Activated naive CD4-positive, alpha-beta T cell treated with anti-CD3 and anti-CD28 coated beads, Interleukin-2, amount 50 U/mL, for 24 hours (primary cell): ENCODE measurements around the gene UBAC2.
"Not testable (repeated sequence)": the region's sequence is repeated elsewhere in the genome, so short reads cannot be mapped to it uniquely, and the experiment has no call there.

Experiments used
- H3K27ac Mint-ChIP-seq: one replicate; pipeline ENCODE4 v1.8.0; 2021; ENCODE audit warnings: mild to moderate bottlenecking, mixed read lengths
- H3K27me3 Mint-ChIP-seq: one replicate; pipeline ENCODE4 v1.8.0; 2021; ENCODE audit warnings: mixed read lengths
- H3K36me3 Mint-ChIP-seq: one replicate; pipeline ENCODE4 v1.8.0; 2021; ENCODE audit warnings: mixed read lengths
- H3K4me1 Mint-ChIP-seq: one replicate; pipeline ENCODE4 v1.8.0; 2021; ENCODE audit warnings: mixed read lengths
- H3K4me3 Mint-ChIP-seq: one replicate; pipeline ENCODE4 v1.8.0; 2021; ENCODE audit warnings: mild to moderate bottlenecking, mixed read lengths
- H3K9me3 Mint-ChIP-seq: one replicate; pipeline ENCODE4 v1.8.0; 2021; ENCODE audit warnings: mixed read lengths

UBAC2 gene

DNA sequence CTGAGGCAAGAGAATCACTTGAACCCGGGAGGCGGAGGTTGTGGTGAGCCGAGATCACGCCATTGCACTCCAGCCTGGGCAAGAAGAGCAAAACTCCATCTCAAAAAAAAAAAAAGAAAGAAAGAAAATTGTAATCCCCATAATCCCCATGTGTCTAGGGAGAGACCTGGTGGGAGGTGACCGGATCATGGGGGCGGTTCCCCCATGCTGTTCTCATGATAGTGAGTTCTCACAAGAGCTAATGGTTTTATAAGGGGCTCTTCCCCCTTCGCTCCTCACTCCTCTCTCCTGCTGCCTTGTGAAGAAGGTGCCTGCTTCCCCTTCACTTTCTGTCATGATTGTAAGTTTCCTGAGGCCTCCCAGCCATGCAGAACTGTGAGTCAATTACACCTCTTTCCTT, 192.7 kb downstream of the UBAC2 start:
- not testable (repeated sequence) for H3K9me3 Mint-ChIP-seq, H3K27me3 Mint-ChIP-seq, H3K4me3 Mint-ChIP-seq, H3K36me3 Mint-ChIP-seq
- Mint-ChIP-seq H3K4me1 (peaks cover 49% of the 10 kb centered on the region), H3K27ac (peak overlapping the region; percentile 30)

DNA sequence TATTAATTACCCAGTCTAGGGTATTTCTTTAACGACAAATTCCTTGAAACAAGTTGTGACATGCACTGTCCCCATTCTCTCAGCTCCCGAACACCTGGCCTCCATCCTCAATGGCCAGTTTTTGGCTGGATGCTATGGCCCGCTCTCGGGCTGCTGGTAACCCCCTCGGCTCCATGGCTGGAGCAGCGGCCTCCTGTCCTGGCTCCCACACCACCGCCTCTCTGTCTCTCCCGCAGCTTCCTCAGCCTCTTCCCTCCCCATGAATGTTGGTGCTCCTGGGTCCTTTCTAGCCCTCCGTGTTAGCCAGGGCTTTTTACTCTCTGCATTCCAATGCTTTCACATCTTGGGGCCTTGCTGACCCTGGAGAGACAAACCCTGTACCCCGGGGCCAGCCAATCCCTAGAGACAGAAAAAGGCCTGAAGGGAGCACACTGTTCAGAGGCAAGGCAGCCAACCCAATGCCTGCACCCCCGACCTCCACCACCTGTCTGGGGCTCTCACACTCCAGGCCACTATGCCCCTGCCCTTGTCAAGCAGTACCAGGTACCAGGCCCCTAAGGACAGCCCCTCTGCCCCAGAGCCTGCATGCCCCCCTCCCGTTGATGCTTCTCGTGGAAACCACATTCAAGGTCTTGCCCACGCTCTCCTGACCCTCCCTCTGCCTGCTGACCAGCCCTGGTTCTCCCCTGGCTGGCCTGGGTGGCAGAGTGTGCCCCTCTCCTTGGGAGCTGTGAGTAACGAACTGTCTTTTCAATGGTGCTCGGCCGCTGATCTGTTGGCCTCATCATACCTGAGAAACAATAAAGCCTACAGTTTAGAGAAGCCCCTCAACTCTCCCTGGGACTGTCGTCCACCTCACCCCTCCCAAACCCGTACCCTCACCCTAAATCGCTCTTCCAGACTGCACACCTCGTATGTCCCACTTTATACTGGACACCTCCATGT, 193.4 kb downstream of the UBAC2 start:
- Mint-ChIP-seq H3K4me3 (no peak overlapping the region), H3K27ac (peak overlapping the region; percentile 30), H3K27me3 (no peaks in the 10 kb centered on the region), H3K9me3 (no peaks in the 10 kb centered on the region), H3K36me3 (no peaks in the 10 kb centered on the region), H3K4me1 (peaks cover 53% of the 10 kb centered on the region)

GRCh38 chr13:99395436-99395835, 194.8 kb downstream of the UBAC2 start:
- Mint-ChIP-seq H3K27me3 (no peaks in the 10 kb centered on the region), H3K27ac (peak overlapping the region; percentile 70), H3K4me1 (peaks cover 59% of the 10 kb centered on the region), H3K36me3 (peaks cover 2% of the 10 kb centered on the region), H3K9me3 (no peaks in the 10 kb centered on the region), H3K4me3 (no peak overlapping the region)

DNA sequence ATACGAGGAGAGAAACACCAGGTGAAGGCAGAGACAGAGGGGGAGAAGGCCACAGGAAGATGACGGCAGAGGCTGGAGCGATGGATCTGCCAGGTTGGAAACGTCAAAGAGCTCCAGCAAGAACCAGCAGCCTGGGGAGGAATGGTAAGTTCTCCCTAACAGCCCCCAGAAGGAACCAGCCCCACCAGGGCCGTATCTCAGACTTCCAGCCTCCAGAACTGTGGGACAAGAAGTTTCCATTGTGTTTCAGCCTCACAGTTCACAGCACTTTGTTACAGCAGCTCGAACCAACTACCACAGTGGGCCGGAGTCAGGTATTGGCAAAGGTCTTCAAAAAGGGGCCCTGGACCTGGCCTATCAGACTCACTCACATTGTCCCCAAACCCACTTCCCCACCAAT, 195.8 kb downstream of the UBAC2 start:
- Mint-ChIP-seq H3K27me3 (no peaks in the 10 kb centered on the region), H3K4me3 (no peak overlapping the region), H3K36me3 (peaks cover 2% of the 10 kb centered on the region), H3K9me3 (no peaks in the 10 kb centered on the region), H3K27ac (no peak overlapping the region), H3K4me1 (peaks cover 59% of the 10 kb centered on the region)

DNA sequence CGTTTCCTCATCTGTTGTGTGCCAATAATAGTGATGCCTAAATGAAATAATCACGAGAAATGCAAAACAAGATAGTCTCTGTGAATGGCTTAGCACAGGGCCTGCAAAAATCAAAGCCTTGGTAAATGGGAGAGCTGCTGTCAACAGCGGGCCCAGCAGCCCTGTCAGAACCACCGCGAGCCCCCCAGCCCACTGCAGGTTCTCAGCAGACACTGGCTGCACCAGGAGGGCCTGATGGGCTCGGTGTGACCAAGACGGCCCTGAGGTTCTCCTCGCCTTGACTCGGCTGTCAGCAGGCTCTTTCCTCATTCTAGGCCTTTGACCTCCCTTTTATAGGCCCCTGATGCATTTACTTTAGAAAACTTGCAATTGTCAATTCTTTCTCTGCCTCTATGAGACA, 197.4 kb downstream of the UBAC2 start:
- peaks cover 55% of the 10 kb centered on the region for H3K4me1 Mint-ChIP-seq
- H3K36me3 Mint-ChIP-seq = peaks cover 5% of the 10 kb centered on the region
- H3K27me3 Mint-ChIP-seq = no peaks in the 10 kb centered on the region
- H3K9me3 Mint-ChIP-seq = no peaks in the 10 kb centered on the region
- H3K27ac Mint-ChIP-seq = no peak overlapping the region
- no peak overlapping the region for H3K4me3 Mint-ChIP-seq

DNA sequence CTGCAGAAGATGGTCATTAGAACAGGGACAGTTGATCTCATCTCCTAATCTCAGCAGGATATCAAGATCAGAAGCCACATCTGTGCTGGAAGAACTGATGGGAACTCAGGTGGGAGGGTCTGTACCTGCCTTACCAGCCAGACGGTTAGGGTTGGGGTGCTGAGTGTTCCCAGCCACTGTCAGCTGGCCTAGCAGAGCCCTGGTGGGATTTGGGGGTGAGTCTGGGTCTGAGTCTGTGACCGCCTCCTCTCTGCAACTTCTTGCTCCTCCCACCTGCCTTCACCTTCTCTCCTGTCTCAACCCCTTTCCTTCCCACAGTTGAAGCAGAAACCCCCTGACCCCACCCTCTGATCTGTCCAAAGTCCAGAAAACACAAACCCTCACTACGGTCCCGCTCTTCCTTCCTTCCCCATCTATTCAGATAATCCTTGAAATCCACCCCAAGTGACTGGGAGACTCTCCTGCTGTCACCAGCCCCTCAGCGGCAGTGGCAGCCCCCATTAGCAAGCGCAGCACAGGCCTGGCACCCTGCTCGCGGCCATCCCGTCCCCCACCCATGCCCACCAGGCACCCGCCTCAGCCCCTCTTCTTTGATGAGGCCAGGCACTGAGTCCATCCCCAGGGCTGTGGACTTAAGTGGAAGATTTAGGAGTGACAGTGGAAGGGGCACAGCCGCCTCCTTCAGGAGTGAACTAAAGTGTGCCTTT, 198.4 kb downstream of the UBAC2 start:
- Mint-ChIP-seq H3K27ac (peak overlapping the region; percentile 17), H3K36me3 (peaks cover 8% of the 10 kb centered on the region), H3K27me3 (no peaks in the 10 kb centered on the region), H3K4me1 (peaks cover 58% of the 10 kb centered on the region), H3K4me3 (no peak overlapping the region), H3K9me3 (no peaks in the 10 kb centered on the region)

GRCh38 chr13:99399623-99399974, 198.9 kb downstream of the UBAC2 start:
- H3K27ac Mint-ChIP-seq = peak overlapping the region; percentile 88
- no peaks in the 10 kb centered on the region for H3K27me3 Mint-ChIP-seq
- no peaks in the 10 kb centered on the region for H3K9me3 Mint-ChIP-seq
- peaks cover 8% of the 10 kb centered on the region for H3K36me3 Mint-ChIP-seq
- H3K4me1 Mint-ChIP-seq = peaks cover 61% of the 10 kb centered on the region
- peak overlapping the region; percentile 68 for H3K4me3 Mint-ChIP-seq

DNA sequence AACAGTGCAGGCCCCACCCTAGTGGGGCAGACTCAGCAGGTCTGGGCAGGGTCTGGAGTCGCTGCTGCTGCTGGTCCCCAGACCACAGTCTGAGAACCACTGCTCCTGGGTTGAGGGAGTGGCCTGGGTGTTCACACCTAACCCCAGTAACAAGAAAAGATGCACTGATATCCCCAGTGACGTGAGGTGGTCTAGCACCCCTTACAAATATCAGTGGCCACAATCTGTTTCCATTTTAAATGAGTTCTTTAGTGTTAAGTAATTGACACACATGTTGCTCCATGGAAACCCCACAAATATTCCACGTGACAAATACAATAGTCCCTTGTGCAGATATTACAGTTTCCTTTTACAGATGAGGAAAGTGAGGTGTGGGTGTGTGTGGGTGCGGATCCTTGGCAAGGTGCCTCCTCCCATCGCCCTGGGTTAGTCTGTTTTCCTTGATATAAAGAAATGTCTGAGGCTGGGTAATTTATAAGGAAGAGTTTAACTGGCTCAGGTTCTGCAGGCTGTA, 202.9 kb downstream of the UBAC2 start:
- peaks cover 8% of the 10 kb centered on the region for H3K36me3 Mint-ChIP-seq
- no peaks in the 10 kb centered on the region for H3K27me3 Mint-ChIP-seq
- H3K27ac Mint-ChIP-seq = peak overlapping the region; percentile 76
- peaks cover 64% of the 10 kb centered on the region for H3K4me1 Mint-ChIP-seq
- peak overlapping the region; percentile 44 for H3K4me3 Mint-ChIP-seq
- H3K9me3 Mint-ChIP-seq = no peaks in the 10 kb centered on the region

DNA sequence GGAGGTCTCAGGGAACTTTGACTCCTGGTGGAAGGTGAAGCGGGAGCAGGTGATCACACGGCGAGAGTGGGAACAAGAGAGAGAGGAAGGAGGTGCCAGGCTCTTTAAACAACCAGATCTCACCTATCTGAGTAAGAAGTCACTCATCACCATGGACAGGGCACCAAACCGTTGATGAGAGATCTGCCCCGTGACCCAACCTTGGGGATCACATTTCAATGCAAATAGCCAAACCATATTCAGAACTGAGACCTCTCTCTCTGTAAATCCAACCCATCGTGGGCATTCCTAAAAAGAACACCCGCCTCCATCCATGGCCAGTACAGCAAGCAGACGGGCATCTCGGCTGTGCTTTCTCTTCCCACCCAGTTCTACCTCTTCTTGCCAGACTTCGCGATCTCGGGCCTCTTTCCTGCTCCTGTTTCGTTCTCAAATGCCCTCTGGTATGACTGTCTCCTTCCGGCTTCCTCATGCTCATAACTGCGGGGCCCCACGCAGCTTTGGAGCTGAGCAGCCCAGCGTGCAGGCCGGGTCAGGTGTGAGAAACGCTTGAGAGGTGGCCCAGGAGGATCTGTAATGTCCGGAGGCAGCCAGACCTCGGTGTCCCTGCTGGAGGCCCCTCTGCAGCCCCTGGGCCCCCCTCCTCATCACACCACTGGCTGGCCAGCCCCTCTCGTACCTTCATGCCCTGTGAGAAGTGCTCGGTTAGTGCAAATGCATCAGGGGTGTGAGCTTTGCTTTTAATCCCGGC, 203.5 kb downstream of the UBAC2 start:
- peak overlapping the region; percentile 44 for H3K4me3 Mint-ChIP-seq
- peaks cover 57% of the 10 kb centered on the region for H3K4me1 Mint-ChIP-seq
- H3K36me3 Mint-ChIP-seq = peaks cover 10% of the 10 kb centered on the region
- no peaks in the 10 kb centered on the region for H3K9me3 Mint-ChIP-seq
- no peaks in the 10 kb centered on the region for H3K27me3 Mint-ChIP-seq
- H3K27ac Mint-ChIP-seq = peak overlapping the region; percentile 76

DNA sequence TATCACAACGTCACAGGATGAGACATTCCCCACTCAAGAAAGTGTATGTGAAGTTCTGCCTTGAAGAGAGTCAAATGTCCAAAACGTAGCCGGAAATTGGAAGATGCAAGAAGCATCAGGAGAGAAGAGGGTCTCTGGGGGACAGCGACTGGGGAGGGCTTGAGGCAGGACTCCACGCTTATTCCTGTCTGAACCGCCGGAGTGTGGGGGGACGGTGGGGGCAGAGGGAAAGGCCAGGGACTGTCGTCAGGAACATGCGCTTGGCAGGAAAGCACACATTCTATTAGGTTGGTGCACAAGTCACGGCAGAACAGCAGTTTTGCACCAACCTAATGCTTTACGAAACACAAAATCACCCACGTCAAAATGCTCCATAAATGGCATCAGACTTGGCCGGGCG, 205.3 kb downstream of the UBAC2 start:
- no peaks in the 10 kb centered on the region for H3K9me3 Mint-ChIP-seq
- H3K27me3 Mint-ChIP-seq = no peaks in the 10 kb centered on the region
- peak overlapping the region; percentile 80 for H3K27ac Mint-ChIP-seq
- peaks cover 8% of the 10 kb centered on the region for H3K36me3 Mint-ChIP-seq
- H3K4me1 Mint-ChIP-seq = peaks cover 52% of the 10 kb centered on the region
- no peak overlapping the region for H3K4me3 Mint-ChIP-seq

GRCh38 chr13:99406799-99407201, 206.1 kb downstream of the UBAC2 start:
- no peaks in the 10 kb centered on the region for H3K9me3 Mint-ChIP-seq
- H3K4me1 Mint-ChIP-seq = peaks cover 55% of the 10 kb centered on the region
- peaks cover 9% of the 10 kb centered on the region for H3K36me3 Mint-ChIP-seq
- no peak overlapping the region for H3K27ac Mint-ChIP-seq
- no peak overlapping the region for H3K4me3 Mint-ChIP-seq
- no peaks in the 10 kb centered on the region for H3K27me3 Mint-ChIP-seq

DNA sequence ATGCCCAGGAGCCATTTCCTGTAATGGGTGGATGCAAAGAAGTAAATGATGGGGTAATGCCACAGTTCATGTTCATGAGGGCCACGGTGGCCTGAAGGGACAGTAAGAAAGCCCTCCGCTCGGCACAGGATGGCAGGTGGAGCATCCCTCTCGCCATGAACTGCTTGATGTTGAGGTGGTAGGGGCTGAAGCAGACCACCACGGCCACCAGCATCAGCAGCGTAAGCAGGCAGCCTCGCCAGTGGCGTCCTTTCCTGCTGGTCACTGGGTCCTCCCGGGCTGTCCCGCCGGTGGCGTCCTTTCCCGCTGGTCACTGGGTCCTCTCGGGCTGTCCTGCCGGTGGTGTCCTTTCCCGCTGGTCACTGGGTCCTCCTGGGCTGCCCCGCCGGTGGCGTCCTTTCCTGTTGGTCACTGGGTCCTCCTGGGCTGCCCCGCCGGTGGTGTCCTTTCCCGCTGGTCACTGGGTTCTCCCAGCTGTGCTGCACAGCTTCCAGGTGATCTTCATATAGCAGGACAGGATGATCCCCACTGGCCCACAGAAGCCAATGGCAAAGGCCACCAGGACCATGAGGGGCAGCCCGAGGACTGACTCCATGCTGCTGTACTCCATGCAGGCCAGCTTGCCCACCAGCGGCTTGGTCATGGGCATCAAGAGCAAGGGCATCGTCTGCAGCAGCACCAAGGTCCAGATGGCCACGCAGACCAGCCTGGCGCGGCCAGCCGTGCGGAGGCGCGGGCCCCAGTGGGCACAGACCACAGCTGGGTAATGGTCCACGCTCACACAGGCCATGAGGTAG, 207.4 kb downstream of the UBAC2 start:
- peaks cover 48% of the 10 kb centered on the region for H3K4me1 Mint-ChIP-seq
- H3K27me3 Mint-ChIP-seq = no peaks in the 10 kb centered on the region
- H3K4me3 Mint-ChIP-seq = no peak overlapping the region
- H3K27ac Mint-ChIP-seq = peak overlapping the region; percentile 51
- peaks cover 9% of the 10 kb centered on the region for H3K36me3 Mint-ChIP-seq
- no peaks in the 10 kb centered on the region for H3K9me3 Mint-ChIP-seq

- Mint-ChIP-seq H3K4me1 (peaks cover 44% of the 10 kb centered on the region), H3K27ac (no peak overlapping the region), H3K36me3 (peaks cover 9% of the 10 kb centered on the region)
Observed at GRCh38 chr13:99408703-99409000, 208.0 kb downstream of the UBAC2 start.

GRCh38 chr13:99409461-99410083, 208.9 kb downstream of the UBAC2 start:
- H3K27me3 Mint-ChIP-seq, H3K27ac Mint-ChIP-seq, H3K36me3 Mint-ChIP-seq, H3K9me3 Mint-ChIP-seq, H3K4me3 Mint-ChIP-seq: not testable (repeated sequence)
- H3K4me1 Mint-ChIP-seq = peaks cover 35% of the 10 kb centered on the region

More at GRCh38 chr13:99408703-99409000, 208.0 kb downstream of the UBAC2 start:
- Mint-ChIP-seq H3K27me3 (no peaks in the 10 kb centered on the region), H3K4me3 (no peak overlapping the region), H3K9me3 (no peaks in the 10 kb centered on the region)
